CD14-positive monocyte (primary cell): ENCODE data around the gene SUSD5. TPM values are rescaled to one million over a fixed set of nuclear protein-coding genes. Genes with fewer than 3 reads are reported as not detected.
"Not testable (repeated sequence)": the region's sequence is repeated elsewhere in the genome, so short reads cannot be mapped to it uniquely, and the experiment has no call there.

ENCODE experiments used
- DNase-seq, 3 donors: peaks; one replicate each; pipeline ENCODE4 v3.0.0-alpha.2; 2011 to 2022
- H2AFZ ChIP-seq: 2 replicates; pipeline ENCODE4 v1.6.0; 2012; ENCODE audit warnings: mild to moderate bottlenecking, low read depth, low read length, inconsistent platforms; ENCODE audit not compliant: insufficient read depth, poor library complexity, severe bottlenecking
- H3K27ac ChIP-seq, 2 donors: 1 replicate in 1 of 2; 2 replicates in 1 of 2; pipeline ENCODE4 v1.5.1; 2012 to 2013; ENCODE audit warnings: low read length in 2 of 2, control low read depth in 1 of 2, inconsistent platforms in 1 of 2, low read depth in 1 of 2, mild to moderate bottlenecking in 1 of 2
- H3K27me3 ChIP-seq, 2 donors: one replicate each; pipeline versions ENCODE4 v1.6.0 to v1.6.1; 2011 to 2013; ENCODE audit warnings: low read length in 2 of 2; ENCODE audit not compliant: control insufficient read depth in 2 of 2, insufficient read depth in 2 of 2
- H3K36me3 ChIP-seq, 2 donors: replicated peaks in 1 of 2; 1 replicate in 1 of 2; 2 replicates in 1 of 2; pipeline versions ENCODE4 v1.5.1 to v1.6.1; 2012 to 2013; ENCODE audit warnings: low read length in 2 of 2, control low read depth in 1 of 2, inconsistent platforms in 1 of 2, mild to moderate bottlenecking in 1 of 2; ENCODE audit not compliant: insufficient read depth in 2 of 2, control insufficient read depth in 1 of 2
- H3K4me1 ChIP-seq, 2 donors: 1 replicate in 1 of 2; 2 replicates in 1 of 2; pipeline versions ENCODE4 v1.5.1 to v1.6.1; 2012 to 2013; ENCODE audit warnings: low read length in 2 of 2, control low read depth in 1 of 2, inconsistent platforms in 1 of 2, mild to moderate bottlenecking in 1 of 2, moderate library complexity in 1 of 2; ENCODE audit not compliant: insufficient read depth in 2 of 2, control insufficient read depth in 1 of 2
- H3K4me2 ChIP-seq: replicated peaks from 2 replicates; pipeline ENCODE3; 2012; ENCODE audit warnings: low read length, moderate library complexity, mild to moderate bottlenecking; ENCODE audit not compliant: poor library complexity, severe bottlenecking; ENCODE audit errors: extremely low read depth
- H3K4me3 ChIP-seq, 3 experiments: fragments of 200-600 bp in 1 of 3; sonication (generic) in 1 of 3; replicated peaks in 1 of 3; 1 replicate in 2 of 3; 2 replicates in 1 of 3; pipeline ENCODE4 v1.5.1; 2011 to 2013; ENCODE audit warnings: low read length in 3 of 3, mild to moderate bottlenecking in 3 of 3, control low read depth in 2 of 3, low read depth in 2 of 3, inconsistent platforms in 1 of 3, moderate library complexity in 1 of 3
- H3K79me2 ChIP-seq: 2 replicates; pipeline ENCODE4 v1.6.0; 2012; ENCODE audit warnings: mild to moderate bottlenecking, control low read depth, inconsistent platforms, low read length, moderate library complexity; ENCODE audit not compliant: insufficient read depth
- H3K9ac ChIP-seq: 2 replicates; pipeline ENCODE4 v1.6.0; 2017; ENCODE audit warnings: low read length, mild to moderate bottlenecking; ENCODE audit not compliant: insufficient read depth, poor library complexity, severe bottlenecking
- H3K9me3 ChIP-seq, 2 donors: replicated peaks in 1 of 2; 1 replicate in 1 of 2; 2 replicates in 1 of 2; pipeline versions ENCODE4 v1.5.1 to v1.6.1; 2012 to 2013; ENCODE audit warnings: low read length in 2 of 2, control low read depth in 1 of 2; ENCODE audit not compliant: control insufficient read depth in 1 of 2, insufficient read depth in 1 of 2
- H4K20me1 ChIP-seq: 2 replicates; pipeline ENCODE4 v1.6.0; 2012; ENCODE audit warnings: mild to moderate bottlenecking, low read length, control low read depth, moderate library complexity; ENCODE audit not compliant: insufficient read depth
- H3K27ac Mint-ChIP-seq, 7 donors: one replicate each; pipeline ENCODE4 v1.8.0; 2020; ENCODE audit warnings: mild to moderate bottlenecking in 7 of 7, mixed read lengths in 7 of 7, moderate library complexity in 6 of 7, inconsistent platforms in 2 of 7
- H3K27me3 Mint-ChIP-seq, 3 donors: one replicate each; pipeline ENCODE4 v1.8.0; 2021 to 2022; ENCODE audit warnings: low read depth in 3 of 3, mild to moderate bottlenecking in 3 of 3, mixed read lengths in 3 of 3, moderate library complexity in 3 of 3, inconsistent platforms in 1 of 3
- H3K36me3 Mint-ChIP-seq, 2 donors: one replicate each; pipeline ENCODE4 v1.8.0; 2020; ENCODE audit warnings: mixed read lengths in 2 of 2, inconsistent platforms in 1 of 2, mild to moderate bottlenecking in 1 of 2
- H3K4me1 Mint-ChIP-seq: one replicate; pipeline ENCODE4 v1.8.0; 2020; ENCODE audit warnings: mild to moderate bottlenecking, mixed read lengths
- H3K4me3 Mint-ChIP-seq, 2 donors: one replicate each; pipeline ENCODE4 v1.8.0; 2020; ENCODE audit warnings: mild to moderate bottlenecking in 2 of 2, mixed read lengths in 2 of 2, moderate library complexity in 1 of 2
- H3K9me3 Mint-ChIP-seq, 7 donors: one replicate each; pipeline ENCODE4 v1.8.0; 2020 to 2022; ENCODE audit warnings: mixed read lengths in 7 of 7, mild to moderate bottlenecking in 6 of 7, moderate library complexity in 6 of 7, inconsistent platforms in 2 of 7
- CTCF ChIP-seq: fragments of 200-600 bp; IDR thresholded peaks from one replicate; pipeline ENCODE4 v1.8.0; 2022; ENCODE audit warnings: antibody characterized with exemption, mild to moderate bottlenecking
- WGBS: methylation state at CpG from one replicate; pipeline ENCODE4 v1.1.5; 2013; ENCODE audit warnings: missing lambda C conversion rate; ENCODE audit not compliant: insufficient coverage; 5-methylcytosine and 5-hydroxymethylcytosine counted together
- intact Hi-C, 2 donors: fragments of 100-400 bp; cut with micrococcal nuclease; formaldehyde crosslinking; loops; one replicate each; pipeline versions ENCODE4 v1.15.0 to v1.15.1; 2023
- polyA plus RNA-seq, 3 donors: library from polyadenylated mRNA; depleted of rRNA in 1 of 3; unstranded in 2 of 3; stranded (reverse) in 1 of 3; fragments of 300-500 nt in 2 of 3; fragments of >200 nt in 1 of 3; fragmentation: Illumina TruSeq in 2 of 3; gene quantifications; 1 replicate in 2 of 3; 2 replicates in 1 of 3; pipeline ENCODE4 v1.2.3, GENCODE V29; 2012 to 2021

SUSD5 gene
- polyA plus RNA-seq, 3 donors = not detected

GRCh38 chr3:33166095-33166494, 52.5 kb downstream of the SUSD5 start:
- intact Hi-C loops = no loop called here
- WGBS = 100% methylated on average over 1 of the region's 2 CpGs
- H3K36me3 ChIP-seq = no peaks in the 10 kb centered on the region

GRCh38 chr3:33165372-33165771, 53.2 kb downstream of the SUSD5 start:
- H3K27ac Mint-ChIP-seq = no peak overlapping the region
- no peak overlapping the region for H3K9ac ChIP-seq

More at GRCh38 chr3:33166095-33166494, 52.5 kb downstream of the SUSD5 start:
- Histone ChIP-seq H2AFZ (no peak overlapping the region), H3K4me3 (no peak overlapping the region), H4K20me1 (no peaks in the 10 kb centered on the region), H3K9ac (no peak overlapping the region), H3K4me1 (peaks cover 0 to 3% of the 10 kb centered on the region in 2 donors), H3K79me2 (no peaks in the 10 kb centered on the region), H3K4me2 (no peak overlapping the region), H3K27me3 (no peaks in the 10 kb centered on the region), H3K27ac (no peak overlapping the region), H3K9me3 (no peaks in the 10 kb centered on the region)
- Mint-ChIP-seq H3K4me1 (peaks cover 7% of the 10 kb centered on the region), H3K9me3 (no peaks in the 10 kb centered on the region), H3K27ac (no peak overlapping the region), H3K4me3 (no peak overlapping the region), H3K27me3 (peaks cover 0 to 2% (median 0%) of the 10 kb centered on the region in 3 donors), H3K36me3 (no peaks in the 10 kb centered on the region)
- no peak for DNase-seq
- TF ChIP-seq CTCF = no peak

GRCh38 chr3:33162621-33163020, 56.0 kb downstream of the SUSD5 start:
- H3K27ac Mint-ChIP-seq, H3K27ac ChIP-seq: not testable (repeated sequence)

More at GRCh38 chr3:33165372-33165771, 53.2 kb downstream of the SUSD5 start:
- Mint-ChIP-seq H3K36me3 (no peaks in the 10 kb centered on the region), H3K27me3 (peaks cover 0 to 2% (median 1%) of the 10 kb centered on the region in 3 donors), H3K4me3 (no peak overlapping the region), H3K4me1 (peaks cover 7% of the 10 kb centered on the region), H3K9me3 (no peaks in the 10 kb centered on the region)
- intact Hi-C loops = no loop called here
- H3K79me2 ChIP-seq = no peaks in the 10 kb centered on the region
- no peaks in the 10 kb centered on the region for H3K27me3 ChIP-seq
- peaks cover 0 to 3% of the 10 kb centered on the region in 2 donors for H3K4me1 ChIP-seq
- DNase-seq = no peak
- no peak overlapping the region for H3K4me2 ChIP-seq
- WGBS = no CpG with 5 or more reads among the region's 1 CpG
- TF ChIP-seq CTCF = no peak
- no peak overlapping the region for H3K27ac ChIP-seq
- no peaks in the 10 kb centered on the region for H4K20me1 ChIP-seq
- no peak overlapping the region for H2AFZ ChIP-seq
- H3K9me3 ChIP-seq = no peaks in the 10 kb centered on the region
- no peak overlapping the region for H3K4me3 ChIP-seq
- H3K36me3 ChIP-seq = no peaks in the 10 kb centered on the region

More at GRCh38 chr3:33162621-33163020, 56.0 kb downstream of the SUSD5 start:
- H4K20me1 ChIP-seq, H3K9me3 ChIP-seq, H3K36me3 ChIP-seq, H3K9ac ChIP-seq, intact Hi-C loops, H3K27me3 ChIP-seq, DNase-seq, H3K4me1 ChIP-seq, H3K4me2 ChIP-seq, H3K79me2 ChIP-seq, H3K36me3 Mint-ChIP-seq, H3K27me3 Mint-ChIP-seq, H2AFZ ChIP-seq, H3K9me3 Mint-ChIP-seq, H3K4me3 Mint-ChIP-seq, H3K4me3 ChIP-seq: not testable (repeated sequence)
- whole genome bisulfite sequencing = 100% methylated on average over 1 of the region's 5 CpGs
- peaks cover 19% of the 10 kb centered on the region for H3K4me1 Mint-ChIP-seq
